Activated naive CD4-positive, alpha-beta T cell treated with Interleukin-2 at 50 U/mL for 16 hours (primary cell): ENCODE data around the gene LAMA5.

ENCODE experiments used
- DNase-seq: peaks from one replicate; pipeline ENCODE4 v3.0.0-alpha.2; 2020

LAMA5 gene

DNA sequence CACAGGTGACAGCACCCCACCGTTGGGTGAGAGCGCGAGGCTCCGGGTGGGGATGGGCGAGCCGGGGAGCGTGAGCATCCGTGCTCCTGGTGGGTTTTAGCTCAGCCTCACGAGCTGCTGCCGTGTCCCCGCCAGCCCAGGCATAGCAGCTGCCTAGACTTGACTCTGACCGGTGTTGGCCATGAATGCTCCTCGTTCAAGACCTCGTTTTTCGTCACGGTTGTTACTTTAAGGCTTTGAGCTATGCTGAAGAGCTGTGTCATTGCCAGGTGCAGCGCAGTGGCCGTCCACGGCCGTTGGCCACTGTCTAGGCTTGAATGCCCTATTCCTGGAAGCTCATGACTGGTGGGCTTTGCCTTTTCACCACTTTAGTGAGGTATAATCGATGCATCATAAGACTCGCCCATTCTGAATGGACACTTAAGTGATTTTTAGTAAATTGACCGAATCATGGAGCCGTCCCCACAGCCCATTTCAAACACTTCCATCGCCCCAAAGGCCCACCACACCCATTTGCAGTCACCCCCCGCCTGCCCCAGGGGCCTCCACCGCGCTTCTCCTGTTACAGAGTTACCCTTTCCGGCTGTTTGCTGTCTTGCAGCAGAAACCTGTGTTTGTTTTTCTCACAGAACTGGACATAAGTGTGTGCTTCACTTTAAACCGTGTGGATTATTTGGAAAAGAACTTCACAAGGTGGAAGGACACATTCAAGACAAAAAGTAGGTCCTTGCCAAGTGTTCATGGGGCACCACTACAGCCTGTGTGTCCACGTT is 85.8 kb downstream of the LAMA5 start:
- no peak for DNase-seq

DNA sequence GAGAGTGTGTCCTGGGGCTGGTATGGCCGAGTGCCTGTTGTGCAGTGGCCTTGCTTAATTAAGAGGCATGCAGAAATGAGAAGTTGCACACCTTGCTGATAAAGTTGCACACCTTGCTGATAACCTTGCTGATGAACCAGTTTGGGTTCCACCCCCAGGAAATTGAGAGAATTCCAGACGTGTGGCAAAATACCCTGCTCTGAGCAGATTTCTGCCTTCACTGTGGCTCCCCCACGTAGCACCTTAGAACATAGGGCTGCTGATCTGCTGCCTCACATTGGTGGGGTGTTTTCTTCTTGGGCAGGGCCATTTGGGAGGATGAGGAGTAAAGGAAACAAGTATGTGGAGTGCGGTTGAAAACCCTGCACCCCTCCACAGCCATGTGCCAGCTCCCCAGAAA is 86.8 kb downstream of the LAMA5 start:
- no peak for DNase-seq

DNA sequence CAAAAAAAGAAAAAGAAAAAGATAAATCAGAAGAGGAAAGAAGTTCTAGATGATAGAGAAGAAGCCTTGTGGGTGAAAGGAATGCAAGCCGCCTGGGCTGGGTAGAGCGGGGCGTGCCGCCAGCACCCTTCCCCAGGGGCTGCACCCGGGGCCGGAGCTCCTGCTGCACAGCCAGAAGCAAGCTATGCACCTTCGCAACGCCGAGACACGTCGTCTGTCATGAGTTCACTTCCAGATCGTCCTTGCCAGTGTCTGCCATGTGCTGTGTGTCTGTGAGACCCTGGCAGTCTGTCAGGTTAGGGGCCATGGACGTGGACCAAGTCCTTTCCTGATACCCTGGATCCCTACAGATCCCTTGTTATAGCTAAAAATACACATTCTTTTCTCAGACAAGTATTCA is 89.9 kb downstream of the LAMA5 start:
- DNase-seq: no peak

DNA sequence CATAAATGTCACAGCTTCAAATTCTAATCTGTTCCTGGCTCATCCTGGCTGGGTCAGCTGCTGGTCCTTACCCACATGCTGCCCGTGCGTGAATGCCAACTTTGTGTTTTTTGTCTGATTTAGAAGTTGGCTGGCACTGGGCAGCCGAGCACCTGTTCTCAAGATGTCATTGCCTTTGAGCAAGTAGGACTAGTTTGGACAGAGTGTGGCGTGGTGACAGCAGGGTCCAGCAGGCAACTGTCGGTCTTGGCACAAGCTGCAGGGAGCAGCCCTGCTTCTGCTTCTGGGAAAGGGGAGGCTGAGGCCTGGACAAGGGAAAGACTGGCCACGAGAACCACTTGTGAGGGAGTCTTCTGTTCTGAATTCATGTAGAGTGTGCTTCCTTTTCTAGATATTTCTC is 90.7 kb downstream of the LAMA5 start:
- no peak for DNase-seq

DNA sequence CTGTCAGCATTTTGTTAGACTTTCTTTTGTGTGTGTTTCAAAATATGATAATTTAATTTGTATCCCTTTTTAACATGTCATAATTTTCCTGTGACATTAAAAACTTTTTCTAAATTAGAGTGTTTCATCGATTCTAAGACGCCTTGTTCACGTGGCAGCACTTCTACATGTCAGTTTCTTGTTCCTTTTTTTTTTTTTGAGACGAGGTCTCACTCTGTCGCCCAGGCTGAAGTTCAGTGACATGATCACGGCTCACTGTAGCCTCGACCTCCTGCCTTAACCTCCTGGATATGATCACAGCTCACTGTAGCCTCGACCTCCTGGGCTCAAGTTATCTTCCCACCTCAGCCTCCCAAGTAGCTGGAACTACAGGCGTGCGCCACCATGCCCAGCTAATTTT is 91.9 kb downstream of the LAMA5 start:
- no peak for DNase-seq

DNA sequence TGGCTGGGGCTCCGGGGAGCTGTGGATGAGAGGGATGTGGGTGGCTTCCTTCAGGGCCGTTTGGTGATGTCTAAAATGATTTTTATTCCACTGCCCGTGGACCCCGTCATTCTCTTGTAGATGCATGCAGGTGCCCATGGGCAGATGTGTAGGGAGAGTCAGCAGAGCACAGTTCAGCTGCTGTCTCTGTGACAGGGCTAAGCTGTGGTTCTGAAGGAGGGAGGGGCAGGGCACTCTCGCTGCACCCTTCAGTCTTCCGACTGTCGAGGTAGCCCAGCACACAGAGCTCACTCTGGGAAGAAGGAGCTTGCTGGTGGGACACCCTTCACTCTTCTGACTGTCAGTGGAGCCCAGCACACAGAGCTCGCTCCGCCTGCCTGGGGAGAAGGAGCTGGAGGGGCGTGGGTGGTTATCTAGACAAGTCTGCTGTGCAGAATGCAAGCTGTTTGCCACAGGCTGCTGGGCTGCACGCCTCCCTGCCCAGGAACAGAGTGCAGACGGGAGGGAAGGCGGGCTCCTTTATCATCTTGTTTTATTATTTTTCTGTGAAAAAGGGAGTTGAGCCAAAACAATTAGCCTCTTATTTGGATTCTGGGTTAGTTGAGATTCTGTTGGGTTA is 92.7 kb downstream of the LAMA5 start:
- DNase-seq: no peak

DNA sequence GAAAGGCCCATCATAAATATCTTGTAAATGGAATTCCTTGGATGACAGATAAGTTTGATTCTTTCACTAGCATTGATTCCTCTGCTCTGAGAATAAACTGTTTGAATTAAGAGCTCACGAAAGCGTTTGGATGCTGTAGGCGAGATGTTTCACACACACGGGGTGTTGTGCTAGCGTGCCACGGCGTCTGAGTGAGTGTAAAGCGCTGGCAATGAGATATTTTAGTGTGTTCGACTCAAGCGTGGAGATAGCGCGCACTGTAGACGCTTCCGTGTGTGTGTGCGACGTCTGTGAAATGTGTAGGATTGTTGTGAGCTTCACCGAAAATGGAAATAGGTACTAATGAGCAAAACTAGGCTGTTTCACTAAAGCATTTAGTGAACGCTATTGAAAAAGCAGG is 93.7 kb downstream of the LAMA5 start:
- no peak for DNase-seq

DNA sequence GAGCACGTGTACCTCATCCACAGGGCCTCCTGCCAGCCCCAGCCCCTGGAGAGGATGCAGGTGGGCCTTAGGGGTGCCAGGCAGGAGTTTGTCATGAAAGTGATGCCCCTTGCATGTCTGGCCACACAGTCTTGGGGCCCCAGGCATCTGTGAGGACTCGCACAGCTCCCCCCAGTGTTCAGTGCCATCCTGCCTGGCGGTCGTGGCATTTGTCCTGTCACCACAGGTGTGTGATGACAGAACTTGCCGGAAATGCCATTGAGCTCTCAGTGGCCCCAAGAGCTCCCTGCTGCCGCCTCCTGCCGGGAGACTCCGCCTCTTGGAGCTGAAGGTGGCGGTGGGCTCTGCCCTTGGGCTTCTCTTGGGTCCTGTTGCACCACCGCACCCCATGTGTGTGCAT is 94.9 kb downstream of the LAMA5 start:
- no peak for DNase-seq

DNA sequence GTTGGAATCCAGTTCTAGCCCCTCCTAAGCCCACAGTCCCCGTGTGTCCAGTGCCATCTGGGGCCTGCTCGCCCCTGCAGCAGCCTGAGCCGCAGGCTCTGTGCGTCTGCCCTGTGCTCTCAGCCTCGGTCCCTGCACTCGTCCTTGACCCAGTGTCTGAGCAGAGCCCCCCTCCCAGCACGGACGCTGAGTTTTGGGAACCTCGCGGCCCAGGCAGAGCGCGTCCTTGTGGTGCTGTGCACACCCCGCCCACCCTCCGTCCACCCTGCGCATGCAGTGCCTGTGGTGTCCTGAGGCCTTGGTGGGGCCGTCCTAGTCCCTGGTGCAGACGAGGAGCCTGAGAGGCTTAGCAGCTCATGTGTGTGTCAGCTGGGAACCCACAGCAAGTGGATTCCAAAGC is 97.2 kb downstream of the LAMA5 start:
- DNase-seq: no peak

DNA sequence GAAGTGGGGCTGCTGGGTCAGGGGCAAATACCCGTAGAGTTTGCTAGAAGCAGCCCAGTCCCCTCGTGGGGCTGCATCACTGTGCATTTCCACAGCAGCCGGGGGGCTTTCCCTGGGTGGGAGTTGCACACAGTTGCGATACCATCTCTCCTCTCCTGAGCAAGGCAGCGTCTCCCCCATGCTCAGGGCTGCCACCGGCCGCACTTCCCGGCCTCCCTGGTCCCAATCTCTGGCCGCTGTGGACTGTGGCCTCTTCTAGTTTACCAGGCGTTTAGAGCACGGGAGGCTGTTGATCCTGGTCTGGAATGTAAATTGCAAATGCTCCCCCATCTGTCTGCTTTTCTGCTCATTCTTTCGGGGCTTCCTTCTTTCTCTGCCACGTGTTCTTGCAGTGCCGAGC is 97.7 kb downstream of the LAMA5 start:
- DNase-seq: no peak

DNA sequence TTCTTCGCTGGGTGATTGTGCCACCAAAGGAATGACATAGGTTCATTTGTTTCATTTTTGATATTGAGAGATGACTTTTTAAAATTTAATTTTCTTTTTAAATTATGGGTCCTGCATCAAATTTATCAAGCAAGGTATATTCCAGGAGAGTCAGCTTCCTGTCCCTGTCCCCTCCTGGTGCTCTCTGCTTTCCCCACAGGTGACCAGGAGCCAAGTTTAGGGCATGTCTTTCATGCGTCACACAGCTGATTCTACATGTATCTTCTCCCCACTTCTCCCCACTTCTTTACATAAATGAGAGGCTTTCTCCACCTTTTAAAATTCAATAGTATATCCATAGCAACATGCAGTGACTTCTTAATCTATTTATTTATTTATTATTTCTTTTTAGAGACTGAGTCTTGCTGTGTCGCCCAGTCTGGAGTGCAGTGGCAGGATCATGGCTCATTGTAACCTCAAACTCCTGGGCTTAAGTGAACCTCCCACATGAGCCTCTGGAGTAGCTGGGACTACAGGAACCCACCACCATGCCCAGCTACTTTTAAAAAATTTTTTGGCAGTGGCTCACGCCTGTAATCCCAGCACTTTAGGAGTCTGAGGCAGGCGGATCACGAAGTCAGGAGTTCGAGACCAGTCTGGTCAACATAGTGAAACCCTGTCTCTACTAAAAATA is 98.7 kb downstream of the LAMA5 start:
- no peak for DNase-seq

DNA sequence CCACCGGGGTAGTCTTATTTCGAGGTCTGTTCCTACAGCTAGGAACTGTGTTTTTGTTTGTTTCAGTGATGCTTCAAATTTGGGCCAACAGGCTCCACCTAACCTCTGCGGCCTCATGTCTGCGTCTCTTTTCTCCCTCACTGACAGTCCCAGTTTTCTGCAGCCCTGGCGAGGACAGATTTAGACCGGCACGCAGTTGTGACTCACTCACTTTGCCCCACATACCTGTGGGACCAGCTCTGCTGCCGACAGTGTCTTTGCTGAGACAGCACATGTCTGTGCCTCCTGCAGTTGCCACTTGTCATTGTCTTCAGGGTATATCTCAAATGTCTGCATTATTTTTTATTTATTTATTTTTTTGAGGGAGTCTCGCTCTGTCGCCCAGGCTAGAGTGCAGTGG is 99.6 kb downstream of the LAMA5 start:
- no peak for DNase-seq

DNA sequence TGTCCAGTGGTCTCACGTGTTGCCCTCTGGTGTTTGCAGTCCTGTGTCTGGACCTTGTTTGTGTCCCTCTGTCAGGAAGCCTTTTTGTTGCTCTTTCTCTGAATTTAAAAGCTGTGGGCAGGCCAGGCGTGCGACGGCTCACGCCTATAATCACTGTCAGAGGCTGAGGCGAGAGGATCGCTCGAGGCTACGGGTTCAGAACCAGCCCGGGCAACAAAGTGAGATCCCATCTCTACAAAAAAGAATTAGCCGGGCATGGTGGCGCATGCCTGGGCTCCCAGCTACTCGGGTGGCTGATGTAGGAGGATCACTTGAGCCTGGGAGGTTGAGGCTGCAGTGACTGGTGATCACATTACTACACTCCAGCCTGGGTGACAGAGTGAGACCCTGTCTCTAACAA is 100.3 kb downstream of the LAMA5 start:
- DNase-seq: no peak

DNA sequence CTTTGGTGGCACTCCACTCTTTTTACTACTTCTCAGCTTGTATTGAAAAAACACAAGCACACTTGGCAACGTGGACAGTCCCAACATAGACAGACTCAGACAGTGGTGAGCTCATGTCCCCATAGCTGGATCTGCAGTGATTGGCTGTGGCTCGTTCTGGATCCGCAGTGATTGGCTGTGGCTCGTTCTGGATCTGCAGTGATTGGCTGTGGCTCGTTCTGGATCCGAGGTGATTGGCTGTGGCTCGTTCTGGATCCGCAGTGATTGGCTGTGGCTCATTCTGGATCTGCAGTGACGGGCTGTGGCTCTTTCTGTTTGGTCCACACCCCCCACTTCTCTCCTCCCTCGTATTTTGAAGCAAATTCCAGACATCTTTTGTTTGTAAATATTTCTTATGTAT is 100.8 kb downstream of the LAMA5 start:
- no peak for DNase-seq

DNA sequence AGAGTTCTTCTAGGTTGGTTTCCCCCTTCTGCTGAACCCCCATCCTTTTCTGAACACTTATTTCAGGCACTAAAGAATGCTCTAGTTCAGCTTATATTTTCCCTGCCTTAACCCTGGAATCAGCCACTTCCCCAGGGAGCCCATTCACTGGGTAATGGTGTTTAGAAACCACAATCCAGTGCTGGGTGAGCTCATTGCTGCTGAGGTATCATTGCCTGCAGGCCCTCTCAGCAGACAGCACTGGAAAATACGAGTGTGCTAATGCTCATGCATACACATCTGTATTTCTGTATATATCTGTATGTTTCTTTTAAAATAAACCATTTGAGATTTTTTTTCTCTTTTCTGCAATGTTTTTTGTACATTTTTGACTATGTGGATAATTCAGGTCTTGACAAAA is 101.7 kb downstream of the LAMA5 start:
- no peak for DNase-seq

DNA sequence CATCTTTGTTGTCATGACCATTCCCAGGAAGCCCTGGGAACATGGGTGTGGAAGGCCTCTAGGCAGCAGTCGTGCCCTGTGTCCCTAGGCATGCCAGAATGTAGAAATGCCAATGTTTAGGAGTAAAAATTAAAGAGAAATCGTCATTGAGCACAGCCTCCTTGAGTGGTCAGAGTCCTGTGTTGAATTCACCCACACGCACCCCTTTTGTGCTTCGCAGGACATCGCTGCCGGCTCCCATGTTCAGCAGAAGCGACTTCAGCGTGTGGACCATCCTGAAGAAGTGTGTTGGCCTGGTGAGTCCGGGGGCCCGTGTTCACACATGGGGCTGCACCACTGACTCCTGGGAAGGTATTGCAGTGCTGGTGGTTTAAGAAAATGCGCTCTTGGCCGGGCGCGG is 103.7 kb downstream of the LAMA5 start:
- no peak for DNase-seq

DNA sequence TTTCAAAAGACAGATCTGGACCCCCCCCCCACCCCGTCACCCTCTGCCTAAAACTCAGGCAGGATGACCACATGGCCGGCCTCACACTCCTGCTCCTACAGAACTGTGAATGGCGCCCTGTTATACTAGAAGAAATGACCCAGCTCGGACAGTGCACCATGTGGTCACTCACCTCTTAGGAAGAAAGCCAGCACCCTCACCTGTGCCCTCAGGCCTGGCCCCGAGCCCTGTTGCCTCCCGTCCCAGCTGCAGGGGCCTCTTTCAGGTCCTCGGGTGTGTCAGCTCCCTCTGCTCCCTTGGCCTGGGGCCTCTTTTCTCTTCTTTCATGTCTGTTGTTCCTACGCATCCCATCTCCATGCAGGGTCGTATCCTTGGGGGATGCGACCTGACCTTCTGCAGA is 105.0 kb downstream of the LAMA5 start:
- DNase-seq: no peak

DNA sequence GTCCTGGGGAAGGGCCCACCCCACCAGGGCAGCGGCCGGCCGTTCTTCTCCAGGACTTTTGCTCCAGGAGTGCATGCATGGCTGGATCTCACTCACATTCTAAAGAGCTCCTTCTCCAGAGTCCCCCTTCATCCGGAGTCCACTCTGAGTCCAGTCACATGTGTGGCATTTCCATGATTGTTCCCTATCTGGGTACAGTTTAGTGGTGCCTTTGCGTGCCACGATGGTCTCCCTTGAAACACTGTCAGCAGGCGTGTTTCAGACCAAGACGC is 107.9 kb downstream of the LAMA5 start:
- no peak for DNase-seq
